MM.1S (cell line): Measurements from ENCODE around the gene NUP85.

Experiments
- EZH2 ChIP-seq: fragments of 300-600 bp; sonication (generic); optimal IDR thresholded peaks from 2 replicates; pipeline ENCODE3; 2017; ENCODE audit warnings: low read depth, mild to moderate bottlenecking, antibody characterized with exemption, low read length, mixed read lengths
- TF ChIP-seq, protein P1 (sequence below): fragments of 300-600 bp; sonication (generic); IDR thresholded peaks from 2 replicates; pipeline ENCODE4 v1.5.1; 2016; ENCODE audit warnings: antibody characterized with exemption, low read length, mixed read lengths

DNA sequence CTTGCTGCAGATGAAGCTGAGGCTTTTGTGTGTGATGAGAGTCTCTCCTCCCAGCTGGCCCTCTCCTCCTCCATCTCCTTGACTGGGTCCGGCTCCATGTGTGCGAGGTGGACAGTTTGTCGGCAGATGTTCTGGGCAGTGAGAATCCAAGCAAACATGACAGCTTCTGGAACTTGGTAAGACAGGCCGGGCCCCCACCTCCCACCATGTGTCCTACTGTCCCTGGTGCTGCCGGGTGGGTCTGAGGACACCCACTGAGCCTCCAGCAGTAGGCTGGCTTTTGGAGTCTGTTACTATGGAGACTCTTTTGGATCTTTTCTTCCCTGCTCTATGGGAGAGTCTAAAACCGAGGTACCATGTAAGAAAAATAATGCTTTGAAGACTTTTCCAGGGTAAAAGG, 12.7 kb downstream of the NUP85 start:
- TF ChIP-seq, protein P1, sequence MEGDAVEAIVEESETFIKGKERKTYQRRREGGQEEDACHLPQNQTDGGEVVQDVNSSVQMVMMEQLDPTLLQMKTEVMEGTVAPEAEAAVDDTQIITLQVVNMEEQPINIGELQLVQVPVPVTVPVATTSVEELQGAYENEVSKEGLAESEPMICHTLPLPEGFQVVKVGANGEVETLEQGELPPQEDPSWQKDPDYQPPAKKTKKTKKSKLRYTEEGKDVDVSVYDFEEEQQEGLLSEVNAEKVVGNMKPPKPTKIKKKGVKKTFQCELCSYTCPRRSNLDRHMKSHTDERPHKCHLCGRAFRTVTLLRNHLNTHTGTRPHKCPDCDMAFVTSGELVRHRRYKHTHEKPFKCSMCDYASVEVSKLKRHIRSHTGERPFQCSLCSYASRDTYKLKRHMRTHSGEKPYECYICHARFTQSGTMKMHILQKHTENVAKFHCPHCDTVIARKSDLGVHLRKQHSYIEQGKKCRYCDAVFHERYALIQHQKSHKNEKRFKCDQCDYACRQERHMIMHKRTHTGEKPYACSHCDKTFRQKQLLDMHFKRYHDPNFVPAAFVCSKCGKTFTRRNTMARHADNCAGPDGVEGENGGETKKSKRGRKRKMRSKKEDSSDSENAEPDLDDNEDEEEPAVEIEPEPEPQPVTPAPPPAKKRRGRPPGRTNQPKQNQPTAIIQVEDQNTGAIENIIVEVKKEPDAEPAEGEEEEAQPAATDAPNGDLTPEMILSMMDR = no peak
- TF ChIP-seq EZH2 = no peak
